HEK293T (cell line): ENCODE measurements around the gene ZC3H12C.

Source experiments
- BHLHE40 ChIP-seq: fragments of 450-650 bp; IDR thresholded peaks from 2 replicates; pipeline ENCODE4 v1.6.1; 2016; ENCODE audit warnings: mild to moderate bottlenecking, moderate library complexity, borderline replicate concordance
- ELF4 ChIP-seq: fragments of 450-650 bp; IDR thresholded peaks from 2 replicates; pipeline ENCODE4 v1.6.1; 2017; ENCODE audit warnings: antibody characterized with exemption
- FOXA1 ChIP-seq: fragments of 450-650 bp; IDR thresholded peaks from 2 replicates; pipeline ENCODE4 v1.6.1; 2016; ENCODE audit warnings: mild to moderate bottlenecking
- FOXM1 ChIP-seq: fragments of 450-650 bp; IDR thresholded peaks from 2 replicates; pipeline ENCODE4 v1.6.1; 2017; ENCODE audit warnings: mild to moderate bottlenecking, borderline replicate concordance
- HDGF ChIP-seq: fragments of 450-650 bp; IDR thresholded peaks from 2 replicates; pipeline ENCODE4 v1.6.1; 2017; ENCODE audit warnings: antibody characterized with exemption, borderline replicate concordance
- NFRKB ChIP-seq: fragments of 450-650 bp; IDR thresholded peaks from 2 replicates; pipeline ENCODE4 v1.6.1; 2016; ENCODE audit warnings: mild to moderate bottlenecking, moderate library complexity

DNA sequence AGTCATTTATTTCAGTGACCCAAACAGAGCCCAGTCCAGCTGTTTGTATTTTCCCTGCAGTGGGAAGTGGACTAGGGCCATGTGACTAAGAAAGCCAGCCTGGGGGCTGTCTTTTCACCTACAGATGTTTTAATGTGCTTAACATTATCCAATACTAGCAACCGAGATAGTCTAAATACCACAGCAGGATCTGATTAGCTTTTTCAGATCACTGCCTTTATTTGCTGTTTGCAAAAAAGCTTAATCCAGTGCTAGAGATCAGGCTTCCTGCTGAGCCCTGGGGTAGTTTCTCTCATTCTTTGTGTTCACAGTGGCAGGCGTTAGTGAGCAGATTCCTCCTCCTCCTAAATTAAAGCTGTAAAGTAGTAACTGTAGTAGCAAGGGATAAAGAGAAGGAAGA is 35.0 kb downstream of the ZC3H12C start:
- TF ChIP-seq ELF4 (no peak), FOXM1 (no peak), HDGF (no peak), NFRKB (no peak), BHLHE40 (no peak), FOXA1 (no peak)
